COLO668 (cell line): Measurements from ENCODE around the gene SYNE3.

Experiments
- DNase-seq: peaks from one replicate; lab custom pipeline; 2025; ENCODE audit not compliant: unreplicated experiment; lab: John Stamatoyannopoulos, UW

SYNE3 gene

DNA sequence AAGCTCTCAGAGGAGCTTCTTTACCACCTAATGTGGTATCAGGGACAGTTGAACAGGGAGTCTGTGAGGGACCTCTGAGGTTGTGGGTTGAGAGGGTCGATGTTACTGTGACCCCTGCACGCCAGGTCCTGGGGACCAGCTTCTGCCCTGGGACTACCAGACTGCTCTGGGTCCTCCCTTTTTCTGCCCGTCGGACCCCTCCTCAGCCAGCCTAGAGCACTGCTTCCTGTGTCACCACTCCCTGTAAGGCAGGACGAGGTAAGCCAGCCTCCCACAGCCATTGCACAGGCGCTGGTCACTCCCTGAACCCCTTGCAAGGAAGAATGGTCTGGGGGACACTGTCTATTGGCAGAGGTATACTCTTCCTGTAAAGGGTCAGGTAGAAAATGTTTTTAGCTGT, 38.1 kb downstream of the SYNE3 start:
- no peak for DNase-seq

DNA sequence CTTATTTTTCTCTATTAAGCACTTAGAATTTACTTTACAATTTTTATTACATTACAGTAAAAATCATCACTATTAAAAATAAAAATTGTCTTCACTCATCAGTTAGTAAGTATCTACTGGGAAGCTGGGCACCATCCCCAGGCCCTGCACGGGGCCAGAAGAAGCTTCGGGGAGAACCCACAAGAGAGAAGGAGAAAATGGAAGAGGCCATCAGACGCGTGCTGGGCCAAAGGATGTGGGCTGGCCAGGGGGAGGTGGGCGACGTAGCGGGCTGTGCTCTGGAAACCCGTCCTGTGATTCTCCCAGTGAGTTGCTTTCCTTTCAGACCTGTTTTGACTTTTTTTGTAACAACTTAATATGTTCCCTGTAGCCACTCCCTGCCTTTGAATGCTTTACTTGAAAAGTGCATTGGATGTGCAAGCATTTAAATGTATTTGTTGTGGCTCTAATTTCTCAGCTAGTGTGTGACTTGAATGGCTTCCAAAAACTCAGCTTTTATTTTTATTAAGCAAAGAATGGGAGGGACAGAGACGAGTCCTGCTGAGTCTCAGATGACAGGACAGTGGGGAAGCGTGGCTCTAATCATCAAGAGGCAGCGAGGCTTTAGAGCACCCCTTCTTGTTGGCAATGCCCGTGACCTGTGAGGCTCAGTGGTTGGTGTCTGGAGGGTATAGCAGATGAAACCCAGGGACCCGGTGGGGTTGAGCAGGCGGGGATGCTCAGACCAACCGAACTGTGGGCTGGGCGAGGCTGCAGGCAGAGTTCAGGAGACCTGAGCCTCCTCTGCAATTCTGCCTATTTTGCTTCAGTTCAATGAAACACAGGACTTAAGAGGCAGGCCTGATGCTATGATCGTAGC, 38.8 kb downstream of the SYNE3 start:
- DNase-seq = no peak

DNA sequence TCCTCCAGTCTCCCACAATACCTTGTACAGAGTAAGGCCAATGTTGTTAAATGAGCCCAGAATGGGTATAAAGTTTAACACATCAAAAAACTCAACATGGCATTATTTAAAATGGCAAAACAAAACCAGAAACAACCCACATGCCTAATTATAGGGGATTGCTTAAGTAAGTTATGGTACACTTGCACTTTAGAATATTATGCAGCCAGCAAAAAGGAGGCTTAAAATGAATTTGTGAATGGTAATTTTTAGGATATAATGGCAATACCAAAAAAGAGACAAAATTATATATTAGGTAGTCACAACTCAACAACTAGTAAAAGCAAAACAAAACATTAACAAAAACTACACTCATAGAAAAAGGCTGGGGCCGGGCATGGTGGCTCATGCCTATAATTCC, 39.7 kb downstream of the SYNE3 start:
- no peak for DNase-seq

DNA sequence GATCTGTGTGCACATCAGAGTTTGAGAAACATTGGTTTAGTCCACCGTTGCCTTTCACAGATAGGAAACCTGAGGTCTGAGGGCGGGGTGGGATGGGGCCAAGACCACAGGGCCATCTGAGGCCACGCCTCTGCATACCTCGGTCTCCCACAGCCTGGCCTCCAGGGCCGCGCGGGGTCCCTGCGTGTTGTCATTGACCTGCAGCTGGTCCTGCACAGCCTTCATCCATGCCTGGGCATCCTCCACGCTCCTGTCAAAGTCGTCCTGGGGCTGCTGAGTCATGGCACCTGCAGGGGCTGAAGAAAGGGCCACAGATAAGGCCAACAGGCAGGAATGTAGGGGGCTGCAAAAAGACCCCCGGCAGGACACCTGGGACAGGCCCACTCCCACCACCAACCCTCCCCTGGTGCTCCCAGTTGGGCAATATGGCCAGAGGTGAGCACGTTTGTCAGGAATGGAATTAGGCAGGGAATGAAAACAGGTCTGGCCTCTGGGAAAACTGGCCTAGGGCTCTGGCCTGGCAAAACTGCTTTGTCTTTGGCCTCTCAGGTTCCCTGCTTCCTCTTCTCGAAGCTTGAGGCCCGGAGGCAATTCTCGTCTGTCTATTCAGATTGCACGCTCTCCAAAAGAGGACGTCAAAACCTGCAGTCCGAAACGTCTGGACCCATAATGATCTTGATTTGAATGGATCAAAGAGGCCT, 40.8 kb downstream of the SYNE3 start:
- no peak for DNase-seq

DNA sequence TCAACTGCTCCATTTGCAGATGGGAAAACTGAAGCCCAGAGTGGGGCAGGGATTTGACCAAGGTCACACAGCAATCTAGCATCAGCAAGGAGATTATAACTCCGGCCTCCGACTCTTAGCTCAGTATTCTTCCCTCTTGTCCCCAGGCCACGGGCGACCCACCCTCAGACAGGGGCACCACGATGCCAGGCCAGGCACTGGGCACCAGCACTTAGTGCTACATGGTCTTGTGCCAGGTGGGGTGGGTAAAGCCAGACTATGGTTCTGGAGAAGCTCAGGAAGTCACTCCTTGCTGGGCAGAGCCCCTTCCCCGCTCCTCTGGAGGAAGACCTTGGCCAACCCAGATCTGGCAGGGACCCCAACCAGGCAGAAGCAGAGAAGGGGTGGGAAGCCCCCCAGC, 41.5 kb downstream of the SYNE3 start:
- DNase-seq = no peak

DNA sequence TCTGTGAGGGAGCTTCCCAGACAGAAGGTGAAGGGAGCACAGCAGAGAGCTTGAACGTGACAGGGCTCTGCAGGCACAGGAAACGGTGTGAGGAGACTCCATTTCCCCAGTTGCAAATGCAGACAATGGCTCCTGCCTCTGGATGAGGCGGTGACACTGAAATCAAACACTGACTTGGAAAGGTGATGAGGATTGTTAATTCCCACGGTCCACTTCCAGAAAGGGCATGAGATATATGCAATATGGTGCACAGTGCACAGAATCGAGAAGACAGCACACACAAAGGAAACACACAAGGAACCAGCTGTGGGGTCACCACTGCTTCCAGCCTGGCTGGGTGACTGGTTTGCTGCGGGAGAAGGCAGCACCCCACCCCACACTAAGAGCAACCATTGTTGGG, 42.0 kb downstream of the SYNE3 start:
- DNase-seq = no peak

DNA sequence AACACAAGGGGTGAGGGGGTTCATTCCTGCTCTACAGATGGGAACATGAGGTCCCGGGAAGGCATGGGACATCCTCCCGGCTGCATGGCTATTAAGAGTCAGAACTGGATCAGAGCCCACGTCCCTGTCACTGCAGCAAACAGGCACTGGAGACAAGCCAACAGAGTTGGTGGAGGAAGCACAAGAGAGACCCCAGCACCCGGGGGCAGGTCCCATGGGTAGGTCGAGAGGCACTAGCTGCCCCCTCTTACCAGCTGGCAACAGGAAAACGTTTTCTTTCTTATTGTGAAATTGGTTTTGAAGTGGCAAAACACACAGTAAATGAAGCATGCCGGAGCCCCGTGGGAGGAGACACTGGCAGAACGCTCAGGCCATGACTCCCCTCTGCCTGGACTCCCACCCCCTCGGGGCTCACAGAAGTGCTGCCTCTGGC, 43.6 kb downstream of the SYNE3 start:
- DNase-seq = no peak

DNA sequence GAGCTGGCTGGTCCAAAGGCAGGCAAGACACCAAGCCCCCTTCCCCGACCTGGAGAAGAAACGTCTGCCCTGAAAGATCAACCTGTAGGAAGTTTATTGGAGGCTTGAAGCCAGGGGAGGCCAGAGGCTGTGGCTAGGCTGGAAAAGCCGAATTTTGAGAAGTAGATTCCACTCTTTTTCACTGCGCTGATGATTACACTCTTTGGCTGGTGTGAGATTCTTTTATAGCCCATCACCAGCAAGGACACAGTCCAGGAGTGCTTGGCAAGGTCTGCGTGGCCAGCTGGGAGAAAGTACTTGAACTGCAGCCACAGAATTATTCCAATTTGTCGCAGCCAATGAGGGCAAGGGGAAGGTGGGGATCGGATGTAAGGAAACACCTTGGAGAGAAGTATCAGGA, 45.0 kb downstream of the SYNE3 start:
- DNase-seq = no peak

DNA sequence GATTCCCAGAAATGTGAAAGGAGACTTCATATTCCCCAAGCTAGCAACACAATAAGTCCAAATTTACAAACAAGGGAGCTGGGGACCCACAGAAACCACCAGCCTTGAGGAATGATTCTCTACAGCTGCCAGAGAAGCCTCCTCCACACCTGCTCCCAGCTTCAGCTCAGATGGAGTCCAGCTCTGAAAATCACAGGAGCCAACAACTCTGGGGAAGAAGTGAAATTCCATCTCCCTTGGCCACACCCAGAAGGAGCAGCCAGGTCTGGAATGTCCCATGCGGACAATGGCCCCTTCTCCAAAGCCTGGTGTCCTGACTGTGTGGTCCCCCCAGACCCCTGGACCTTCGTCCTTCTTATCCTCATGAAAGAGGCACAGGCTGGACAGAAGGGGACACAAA, 45.4 kb downstream of the SYNE3 start:
- no peak for DNase-seq

DNA sequence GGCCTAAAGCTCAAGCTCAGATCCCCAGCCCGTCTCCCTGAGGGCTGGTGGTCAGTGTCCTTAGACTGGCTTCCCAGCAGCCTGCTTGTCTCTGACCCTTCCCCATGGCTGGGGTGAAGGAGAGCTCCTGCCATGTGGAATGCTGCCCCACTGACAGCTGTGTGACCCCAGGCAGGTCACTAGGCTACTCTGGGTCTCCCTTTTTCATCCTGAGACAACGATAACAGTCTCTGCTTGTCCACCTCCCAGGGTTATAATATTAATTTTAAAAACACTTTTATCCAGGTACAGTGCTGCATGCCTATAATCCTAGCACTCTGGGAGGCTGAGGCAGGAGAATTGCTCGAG, 47.3 kb downstream of the SYNE3 start:
- no peak for DNase-seq

DNA sequence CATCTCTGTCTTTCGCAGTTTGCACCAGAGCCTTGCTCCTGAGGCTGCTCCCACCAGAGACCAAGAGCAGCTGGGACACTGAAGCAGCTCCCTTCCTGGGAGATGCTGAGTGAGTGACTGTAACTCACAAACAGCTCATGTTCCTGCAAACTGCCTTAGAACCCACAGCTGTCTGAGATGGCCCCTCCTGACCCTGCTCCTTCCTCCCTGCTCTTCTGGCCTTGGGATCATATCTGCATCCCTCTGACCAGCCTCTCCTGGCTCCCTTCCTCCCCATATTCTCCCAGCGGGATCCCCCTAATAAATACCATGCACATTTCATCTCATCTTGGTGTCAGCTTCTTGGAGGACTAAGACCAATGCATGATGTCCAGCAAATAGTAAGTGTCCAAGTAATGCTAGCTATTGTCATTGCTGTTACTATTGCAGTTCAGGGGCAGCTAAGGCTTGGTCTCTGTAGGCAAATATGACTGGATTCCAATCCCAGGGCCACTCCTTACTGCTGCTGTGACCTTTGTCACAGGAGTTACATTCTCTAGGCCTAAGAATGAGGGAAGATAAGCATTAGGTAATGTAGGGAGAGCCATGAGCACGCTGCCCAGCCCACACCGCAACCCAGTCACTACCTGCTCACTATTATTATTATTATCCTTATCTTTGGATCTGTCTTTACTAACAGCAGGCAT, 47.9 kb downstream of the SYNE3 start:
- DNase-seq = no peak

DNA sequence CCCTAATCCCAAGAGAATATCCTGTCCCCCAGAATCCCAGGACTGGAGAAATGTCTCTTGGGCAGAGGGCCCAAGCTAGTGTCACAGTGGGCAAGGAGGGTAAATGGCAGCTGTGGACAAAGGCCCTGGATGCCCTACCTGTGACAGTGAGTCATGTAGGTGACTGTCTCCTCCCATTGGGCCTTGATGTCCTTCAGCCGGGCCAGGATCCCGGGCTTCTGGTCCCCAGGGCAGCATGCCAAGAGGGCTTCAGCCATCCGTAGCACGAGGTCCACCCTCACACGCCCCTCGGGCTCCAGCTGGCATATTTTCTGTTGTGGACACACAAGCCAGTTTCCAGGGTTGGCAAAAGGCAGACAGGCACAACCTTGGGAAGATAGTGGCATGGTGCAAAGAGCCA, 48.8 kb downstream of the SYNE3 start:
- DNase-seq = peak; percentile 75

DNA sequence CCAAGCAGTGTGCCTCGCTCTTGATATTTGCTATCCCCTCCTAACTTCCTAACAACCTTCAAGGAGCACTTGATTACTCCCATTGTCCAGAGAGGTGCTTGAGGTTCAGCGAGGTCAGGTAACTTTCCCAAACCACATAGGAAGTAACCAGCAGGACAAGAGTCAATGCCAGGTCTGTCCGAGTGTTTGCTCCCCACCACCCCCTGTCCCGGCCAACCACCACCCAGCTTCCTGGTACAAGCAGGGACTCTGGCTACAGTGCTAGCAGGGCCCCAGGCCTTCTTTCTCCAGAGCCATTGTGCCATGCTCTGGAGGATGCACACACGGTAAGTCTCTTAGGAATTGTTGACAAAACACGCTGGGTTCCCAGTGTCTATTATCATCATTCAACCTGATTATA, 49.2 kb downstream of the SYNE3 start:
- no peak for DNase-seq
